Measurements from ENCODE around the gene ATP9A.

The ATP9A gene

GRCh38 chr20:51640743-51641142 lies 127.4 kb downstream of the ATP9A start (continued):
- TF ChIP-seq PATZ1 (tag by site-specific recombination; IDR thresholded peaks at IDR 0.05) = no peak
- no peak for TF ChIP-seq IKZF3 (tag by site-specific recombination; IDR thresholded peaks at IDR 0.05)
- TF ChIP-seq ZNF23 (tag by site-specific recombination; IDR thresholded peaks at IDR 0.05; ENCODE audit: borderline replicate concordance) = no peak
- TF ChIP-seq KLF8 (tag by site-specific recombination; IDR thresholded peaks at IDR 0.05) = no peak

GRCh38 chr20:51639206-51639832 lies 128.9 kb downstream of the ATP9A start:
- Histone ChIP-seq H3K27ac (ENCODE audit: extremely low read depth, low read depth, low read length) (no peak overlapping the region), H3K9me3 (ENCODE audit: control insufficient read depth, insufficient read depth, low read depth, low read length) (no peaks in the 10 kb centered on the region), H3K4me1 (ENCODE audit: control insufficient read depth, insufficient read depth, low read length) (no peaks in the 10 kb centered on the region), H3K36me3 (ENCODE audit: control insufficient read depth in 2 of 2, insufficient read depth in 1 of 2, low read length in 2 of 2) (peaks cover 4 to 12% of the 10 kb centered on the region in 2 experiments; a peak in 2 of 3 replicates), H3K4me3 (ENCODE audit: low read depth, low read length) (no peak overlapping the region)
- ChIA-PET CTCF (interaction anchor here (0.6 to 2.6 kb wide), 8 partner anchors 279 to 489 kb away, joined by 3 to 13 read pairs (median 4); no protein-coding TSS in a partner anchor), POLR2A (no interaction called here)
- no peak for TF ChIP-seq GFI1B (tag by site-specific recombination; IDR thresholded peaks at IDR 0.05)
- TF ChIP-seq ZNF292 (tag by site-specific recombination; IDR thresholded peaks at IDR 0.05; ENCODE audit: borderline replicate concordance, low read depth) = no peak
- TF ChIP-seq ZNF830 (tag by site-specific recombination; IDR thresholded peaks at IDR 0.05; ENCODE audit: low read depth) = no peak
- TF ChIP-seq ZNF768 (tag by site-specific recombination; IDR thresholded peaks at IDR 0.05) = no peak
- no peak for TF ChIP-seq ZBTB26 (tag by site-specific recombination; optimal IDR thresholded peaks at IDR 0.05)
- TF ChIP-seq ZEB2 (tag by site-specific recombination; IDR thresholded peaks at IDR 0.05) = 0 out of 2 replicates have a peak, but pooled peaks have one; percentile 22
- TF ChIP-seq ZNF2 (tag by site-specific recombination; IDR thresholded peaks at IDR 0.05) = peak; percentile 68; the same call in 1 of the 2 replicates
- TF ChIP-seq ZSCAN18 (tag by site-specific recombination; IDR thresholded peaks at IDR 0.05) = no peak
- no peak for TF ChIP-seq ZNF18 (tag by site-specific recombination; IDR thresholded peaks at IDR 0.05)
- no peak for TF ChIP-seq ZNF404 (tag by site-specific recombination; IDR thresholded peaks at IDR 0.05)
- no peak for TF ChIP-seq ZNF571 (tag by site-specific recombination; IDR thresholded peaks at IDR 0.05)
- TF ChIP-seq ZNF548 (tag by site-specific recombination; IDR thresholded peaks at IDR 0.05) = no peak
- no peak for TF ChIP-seq KLF1 (tag by site-specific recombination; IDR thresholded peaks at IDR 0.05)
- TF ChIP-seq ZNF214 (tag by site-specific recombination; IDR thresholded peaks at IDR 0.05; ENCODE audit: borderline replicate concordance) = no peak
- no peak for TF ChIP-seq ZFP37 (tag by site-specific recombination; IDR thresholded peaks at IDR 0.05)
- TF ChIP-seq ZFHX2 (tag by site-specific recombination; conservative IDR thresholded peaks at IDR 0.05) = peak; percentile 41
- TF ChIP-seq CTCF (tag by site-specific recombination; IDR thresholded peaks at IDR 0.05) = peak; percentile 84
- no peak for TF ChIP-seq WT1 (tag by site-specific recombination; IDR thresholded peaks at IDR 0.05)
- no peak for TF ChIP-seq REPIN1 (tag by site-specific recombination; IDR thresholded peaks at IDR 0.05; ENCODE audit: low read depth)
- peak; percentile 71 for TF ChIP-seq PRDM1 (tag by site-specific recombination; IDR thresholded peaks at IDR 0.05)
- TF ChIP-seq ZNF596 (tag by site-specific recombination; IDR thresholded peaks at IDR 0.05) = no peak
- TF ChIP-seq ZNF692 (tag by site-specific recombination; IDR thresholded peaks at IDR 0.05) = no peak
- peak; percentile 93 for TF ChIP-seq ZNF654 (tag by site-specific recombination; IDR thresholded peaks at IDR 0.05; ENCODE audit: low read depth)

All from HEK293 (cell line).